ENCODE measurements around the gene EHF. TPM values are rescaled to one million over a fixed set of nuclear protein-coding genes. Genes with fewer than 3 reads are reported as not detected.

EHF gene
- total RNA-seq, 1 donor from 2014 or later, result not detected

DNA sequence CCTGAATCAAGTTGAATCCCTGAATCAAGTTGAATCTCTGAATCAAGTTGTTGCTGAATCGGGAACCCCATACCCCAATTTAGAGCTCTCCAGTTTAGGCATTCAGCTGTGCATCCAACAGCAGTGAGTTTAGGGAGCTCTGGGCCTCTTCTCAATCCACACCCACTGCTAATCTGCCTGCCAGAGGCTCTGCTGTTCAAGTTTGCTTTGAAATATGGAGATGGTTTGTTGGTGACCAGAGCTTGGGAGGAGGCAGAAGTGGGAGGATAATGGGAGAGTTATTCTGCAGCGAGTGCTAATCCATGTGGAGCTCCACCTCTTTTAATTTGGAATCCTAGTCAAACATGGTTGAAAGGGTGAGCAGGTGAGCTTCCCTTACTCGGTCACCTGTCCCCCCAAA, 22.4 kb downstream of the EHF start:
- no peaks in the 10 kb centered on the region for H3K27me3 Mint-ChIP-seq (ENCODE audit: low read depth)
- peaks cover 43% of the 10 kb centered on the region for H3K4me1 Mint-ChIP-seq (ENCODE audit: low read depth)
- DNase-seq (ENCODE audit: low spot score), result no peak
- TF ChIP-seq, protein P1, sequence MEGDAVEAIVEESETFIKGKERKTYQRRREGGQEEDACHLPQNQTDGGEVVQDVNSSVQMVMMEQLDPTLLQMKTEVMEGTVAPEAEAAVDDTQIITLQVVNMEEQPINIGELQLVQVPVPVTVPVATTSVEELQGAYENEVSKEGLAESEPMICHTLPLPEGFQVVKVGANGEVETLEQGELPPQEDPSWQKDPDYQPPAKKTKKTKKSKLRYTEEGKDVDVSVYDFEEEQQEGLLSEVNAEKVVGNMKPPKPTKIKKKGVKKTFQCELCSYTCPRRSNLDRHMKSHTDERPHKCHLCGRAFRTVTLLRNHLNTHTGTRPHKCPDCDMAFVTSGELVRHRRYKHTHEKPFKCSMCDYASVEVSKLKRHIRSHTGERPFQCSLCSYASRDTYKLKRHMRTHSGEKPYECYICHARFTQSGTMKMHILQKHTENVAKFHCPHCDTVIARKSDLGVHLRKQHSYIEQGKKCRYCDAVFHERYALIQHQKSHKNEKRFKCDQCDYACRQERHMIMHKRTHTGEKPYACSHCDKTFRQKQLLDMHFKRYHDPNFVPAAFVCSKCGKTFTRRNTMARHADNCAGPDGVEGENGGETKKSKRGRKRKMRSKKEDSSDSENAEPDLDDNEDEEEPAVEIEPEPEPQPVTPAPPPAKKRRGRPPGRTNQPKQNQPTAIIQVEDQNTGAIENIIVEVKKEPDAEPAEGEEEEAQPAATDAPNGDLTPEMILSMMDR (IDR thresholded peaks at IDR 0.05), result no peak
- H3K27ac Mint-ChIP-seq (ENCODE audit: unreplicated experiment), result no peak overlapping the region
- H3K4me3 Mint-ChIP-seq (ENCODE audit: unreplicated experiment), result no peak overlapping the region
- no peaks in the 10 kb centered on the region for H3K36me3 Mint-ChIP-seq (ENCODE audit: low read depth)
- no peaks in the 10 kb centered on the region for H3K9me3 Mint-ChIP-seq (ENCODE audit: low read depth)

DNA sequence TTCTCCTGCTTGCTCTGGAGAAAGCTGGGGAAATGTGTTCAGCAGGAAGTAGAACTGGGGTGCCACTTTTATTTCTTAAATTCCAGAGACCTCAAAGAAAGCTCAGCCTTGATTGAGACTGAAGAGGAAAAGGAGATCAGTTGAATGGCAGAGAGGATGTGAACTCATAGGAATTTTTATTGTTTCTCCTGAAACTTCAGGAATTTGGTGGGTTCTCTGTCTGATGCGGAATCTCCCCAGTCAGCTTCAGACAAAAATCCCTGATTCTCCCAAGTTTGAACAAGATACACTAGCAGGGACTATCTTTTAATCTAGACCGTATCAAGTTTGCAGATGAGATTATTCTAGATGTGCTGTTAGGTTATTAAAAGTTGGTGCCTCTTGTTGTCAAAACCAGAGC, 23.0 kb downstream of the EHF start:
- TF ChIP-seq, protein P1 (IDR thresholded peaks at IDR 0.05), result no peak
- H3K4me3 Mint-ChIP-seq (ENCODE audit: unreplicated experiment), result no peak overlapping the region
- H3K27ac Mint-ChIP-seq (ENCODE audit: unreplicated experiment), result peak overlapping the region; percentile 18
- DNase-seq (ENCODE audit: low spot score), result no peak
- no peaks in the 10 kb centered on the region for H3K9me3 Mint-ChIP-seq (ENCODE audit: low read depth)
- H3K27me3 Mint-ChIP-seq (ENCODE audit: low read depth), result no peaks in the 10 kb centered on the region
- no peaks in the 10 kb centered on the region for H3K36me3 Mint-ChIP-seq (ENCODE audit: low read depth)
- peaks cover 43% of the 10 kb centered on the region for H3K4me1 Mint-ChIP-seq (ENCODE audit: low read depth)

DNA sequence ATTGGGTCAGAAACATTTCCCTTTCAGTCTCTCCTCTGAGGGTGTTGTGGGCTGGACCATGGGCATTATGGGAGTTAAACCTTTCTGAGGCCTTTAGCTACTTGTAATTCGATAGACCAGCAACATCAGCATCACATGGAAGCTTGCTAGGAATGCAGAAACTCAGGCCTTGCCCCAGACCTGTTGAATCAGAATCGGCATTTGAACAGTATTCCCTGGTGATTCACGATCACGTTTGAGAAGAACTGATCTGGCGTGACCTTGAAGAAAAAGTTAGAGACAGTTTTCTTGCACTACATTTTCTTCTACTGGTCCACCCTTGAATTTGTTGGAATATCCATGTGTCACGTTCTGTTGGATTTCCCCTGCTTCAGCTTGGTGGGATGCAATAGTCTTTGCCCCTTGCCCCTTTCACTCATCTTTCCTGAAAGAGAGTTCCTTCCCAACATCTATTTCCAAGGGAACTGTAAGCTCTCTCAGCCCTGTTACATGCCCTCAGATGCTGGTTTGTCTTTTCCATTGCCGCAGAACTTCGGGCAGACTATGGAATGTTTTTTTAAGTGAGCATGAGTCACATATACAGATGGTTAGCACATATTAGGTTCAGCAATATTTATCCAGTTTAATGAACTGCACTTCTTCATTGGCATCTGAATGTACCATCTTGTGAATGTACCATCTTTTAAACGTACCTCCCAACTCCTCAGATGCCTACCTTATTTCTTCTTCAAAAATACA, 23.9 kb downstream of the EHF start:
- Mint-ChIP-seq H3K9me3 (ENCODE audit: low read depth) (no peaks in the 10 kb centered on the region), H3K36me3 (ENCODE audit: low read depth) (no peaks in the 10 kb centered on the region), H3K4me1 (ENCODE audit: low read depth) (peaks cover 43% of the 10 kb centered on the region), H3K27me3 (ENCODE audit: low read depth) (no peaks in the 10 kb centered on the region), H3K4me3 (ENCODE audit: unreplicated experiment) (no peak overlapping the region), H3K27ac (ENCODE audit: unreplicated experiment) (peak overlapping the region; percentile 90)
- TF ChIP-seq, protein P1 (IDR thresholded peaks at IDR 0.05), result no peak
- no peak for DNase-seq (ENCODE audit: low spot score)

DNA sequence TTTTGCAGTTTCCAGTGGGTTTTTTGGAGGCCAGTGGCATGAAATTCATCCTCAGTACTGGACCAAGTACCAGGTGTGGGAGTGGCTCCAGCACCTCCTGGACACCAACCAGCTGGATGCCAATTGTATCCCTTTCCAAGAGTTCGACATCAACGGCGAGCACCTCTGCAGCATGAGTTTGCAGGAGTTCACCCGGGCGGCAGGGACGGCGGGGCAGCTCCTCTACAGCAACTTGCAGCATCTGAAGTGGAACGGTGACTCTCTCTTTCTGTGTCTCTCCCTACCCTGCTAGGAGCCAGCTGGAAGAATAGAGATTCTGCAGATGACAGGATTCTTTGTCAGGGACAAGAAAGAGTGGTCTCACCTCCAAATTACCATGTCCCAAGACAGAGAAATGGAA, 25.5 kb downstream of the EHF start:
- Mint-ChIP-seq H3K27ac (ENCODE audit: unreplicated experiment) (no peak overlapping the region), H3K36me3 (ENCODE audit: low read depth) (no peaks in the 10 kb centered on the region), H3K4me3 (ENCODE audit: unreplicated experiment) (no peak overlapping the region), H3K27me3 (ENCODE audit: low read depth) (no peaks in the 10 kb centered on the region), H3K9me3 (ENCODE audit: low read depth) (no peaks in the 10 kb centered on the region), H3K4me1 (ENCODE audit: low read depth) (peaks cover 34% of the 10 kb centered on the region)
- TF ChIP-seq, protein P1 (IDR thresholded peaks at IDR 0.05), result no peak
- no peak for DNase-seq (ENCODE audit: low spot score)

DNA sequence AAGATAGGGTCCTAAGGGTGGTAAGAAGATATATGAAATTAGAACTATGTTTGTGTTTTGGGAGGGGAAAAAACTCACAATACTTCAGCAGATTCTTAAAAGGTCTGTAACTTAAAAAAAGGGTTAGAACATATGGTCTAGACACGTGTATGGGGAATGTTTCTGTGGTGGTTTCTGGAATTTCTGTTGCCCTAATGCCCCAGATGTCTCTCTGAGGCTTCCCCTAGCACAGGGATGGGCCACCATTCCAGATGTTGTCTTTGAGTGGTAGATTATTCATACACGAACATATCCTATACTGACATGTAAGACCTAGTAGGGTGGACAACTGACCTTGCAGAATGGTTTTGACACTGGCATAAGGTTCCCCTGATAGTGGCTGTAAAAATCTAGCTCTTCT, 26.2 kb downstream of the EHF start:
- H3K36me3 Mint-ChIP-seq (ENCODE audit: low read depth), result no peaks in the 10 kb centered on the region
- no peak overlapping the region for H3K27ac Mint-ChIP-seq (ENCODE audit: unreplicated experiment)
- H3K4me3 Mint-ChIP-seq (ENCODE audit: unreplicated experiment), result no peak overlapping the region
- H3K27me3 Mint-ChIP-seq (ENCODE audit: low read depth), result no peaks in the 10 kb centered on the region
- DNase-seq (ENCODE audit: low spot score), result no peak
- no peaks in the 10 kb centered on the region for H3K9me3 Mint-ChIP-seq (ENCODE audit: low read depth)
- peaks cover 34% of the 10 kb centered on the region for H3K4me1 Mint-ChIP-seq (ENCODE audit: low read depth)
- TF ChIP-seq, protein P1 (IDR thresholded peaks at IDR 0.05), result no peak

Data from chondrocyte (in vitro differentiated cells).